Endothelial cell of umbilical vein (primary cell): ENCODE measurements around the gene DDR1.

Experiments
- EZH2 ChIP-seq: IDR thresholded peaks from 2 replicates; pipeline ENCODE4 v1.6.1; 2012; ENCODE audit warnings: borderline replicate concordance, low read depth, mild to moderate bottlenecking, moderate library complexity, low read length, inconsistent platforms; ENCODE audit not compliant: severe bottlenecking
- JUN ChIP-seq: IDR thresholded peaks from 2 replicates; pipeline ENCODE4 v1.6.1; 2011; ENCODE audit warnings: borderline replicate concordance, low read depth; ENCODE audit not compliant: insufficient read length, insufficient read depth
- MYC ChIP-seq: IDR thresholded peaks from one replicate; pipeline ENCODE4 v1.6.1; 2011; ENCODE audit warnings: mild to moderate bottlenecking, low read depth, low read length
- POLR2A ChIP-seq: IDR thresholded peaks from 2 replicates; pipeline ENCODE4 v1.6.1; 2012; ENCODE audit warnings: low read depth, mild to moderate bottlenecking, control low read depth, low read length
- TF ChIP-seq, protein P1 (sequence below), 2 donors: IDR thresholded peaks; 1 replicate in 1 of 2; 2 replicates in 1 of 2; pipeline ENCODE4 v1.5.1; 2011; ENCODE audit warnings: low read length in 2 of 2, mild to moderate bottlenecking in 2 of 2, moderate library complexity in 2 of 2, control low read depth in 1 of 2, inconsistent platforms in 1 of 2, low read depth in 1 of 2; ENCODE audit not compliant: insufficient read depth in 1 of 2; ENCODE audit errors: extremely low read depth in 1 of 2

DNA sequence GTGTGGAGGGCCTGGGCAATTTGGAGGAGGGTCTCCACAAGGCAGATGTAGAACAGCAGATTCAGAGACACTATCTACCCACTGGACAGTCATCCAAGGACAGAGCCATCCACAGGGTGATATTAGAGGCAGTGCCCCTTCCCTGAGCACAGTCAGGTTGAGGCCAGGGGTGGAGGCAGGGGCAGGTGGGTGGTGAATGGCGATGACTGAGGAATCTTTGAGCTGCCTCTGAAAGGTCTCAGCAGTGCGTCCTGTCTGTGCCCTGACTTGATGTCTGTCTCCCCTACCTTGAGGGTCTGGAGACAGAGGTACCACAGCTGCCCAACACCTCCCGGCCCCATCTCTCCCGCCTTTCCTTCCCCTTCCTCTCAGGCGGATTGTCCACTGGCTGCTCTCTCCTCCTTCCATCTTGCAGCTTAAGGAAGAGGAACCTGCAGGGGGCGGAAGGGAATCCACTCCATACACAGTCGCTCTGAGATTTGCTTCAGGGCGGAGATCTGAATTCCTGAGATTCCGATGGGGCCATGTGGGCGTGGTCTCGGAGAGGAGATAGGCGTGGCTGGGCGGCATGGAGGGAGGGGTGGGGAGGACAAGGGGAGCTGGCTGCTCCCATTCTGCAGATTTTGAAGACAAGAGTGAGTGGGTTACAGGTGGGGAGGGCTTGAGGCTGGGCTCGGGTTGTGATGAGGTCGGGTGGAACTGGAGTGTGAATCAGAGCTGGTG lies 58.2 kb downstream of the DDR1 start:
- TF ChIP-seq, protein P1, sequence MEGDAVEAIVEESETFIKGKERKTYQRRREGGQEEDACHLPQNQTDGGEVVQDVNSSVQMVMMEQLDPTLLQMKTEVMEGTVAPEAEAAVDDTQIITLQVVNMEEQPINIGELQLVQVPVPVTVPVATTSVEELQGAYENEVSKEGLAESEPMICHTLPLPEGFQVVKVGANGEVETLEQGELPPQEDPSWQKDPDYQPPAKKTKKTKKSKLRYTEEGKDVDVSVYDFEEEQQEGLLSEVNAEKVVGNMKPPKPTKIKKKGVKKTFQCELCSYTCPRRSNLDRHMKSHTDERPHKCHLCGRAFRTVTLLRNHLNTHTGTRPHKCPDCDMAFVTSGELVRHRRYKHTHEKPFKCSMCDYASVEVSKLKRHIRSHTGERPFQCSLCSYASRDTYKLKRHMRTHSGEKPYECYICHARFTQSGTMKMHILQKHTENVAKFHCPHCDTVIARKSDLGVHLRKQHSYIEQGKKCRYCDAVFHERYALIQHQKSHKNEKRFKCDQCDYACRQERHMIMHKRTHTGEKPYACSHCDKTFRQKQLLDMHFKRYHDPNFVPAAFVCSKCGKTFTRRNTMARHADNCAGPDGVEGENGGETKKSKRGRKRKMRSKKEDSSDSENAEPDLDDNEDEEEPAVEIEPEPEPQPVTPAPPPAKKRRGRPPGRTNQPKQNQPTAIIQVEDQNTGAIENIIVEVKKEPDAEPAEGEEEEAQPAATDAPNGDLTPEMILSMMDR (IDR thresholded peaks at IDR 0.05; ENCODE audit: extremely low read depth in 1 of 2, insufficient read depth in 1 of 2, low read depth in 1 of 2, low read length in 2 of 2): peak; percentile 55
- TF ChIP-seq POLR2A (no peak), JUN (no peak), EZH2 (no peak), MYC (no peak)
